ENCODE results near the gene SLC39A11.
"Not testable (repeated sequence)": the region's sequence is repeated elsewhere in the genome, so short reads cannot be mapped to it uniquely, and the experiment has no call there.

SLC39A11 gene

DNA sequence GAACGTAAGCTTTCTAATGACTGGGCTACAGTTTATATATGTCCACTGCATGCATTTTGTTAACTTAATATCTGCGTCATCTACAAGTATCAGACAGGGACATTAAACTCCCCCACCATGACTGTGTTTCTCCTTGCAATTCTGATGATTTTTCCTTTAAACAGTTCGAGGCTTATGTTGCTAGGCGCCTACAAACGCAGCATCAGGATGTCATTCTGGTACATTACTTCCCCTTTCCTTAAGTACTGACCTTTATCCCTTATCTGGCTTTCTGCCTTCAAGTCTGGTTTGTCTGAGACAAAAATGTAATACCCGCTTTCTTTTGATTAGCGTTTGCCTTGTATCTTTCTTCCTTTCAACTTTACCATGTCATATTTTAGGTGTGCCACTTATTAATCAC is 362.4 kb downstream of the SLC39A11 start:
- no peak for DNase-seq

DNA sequence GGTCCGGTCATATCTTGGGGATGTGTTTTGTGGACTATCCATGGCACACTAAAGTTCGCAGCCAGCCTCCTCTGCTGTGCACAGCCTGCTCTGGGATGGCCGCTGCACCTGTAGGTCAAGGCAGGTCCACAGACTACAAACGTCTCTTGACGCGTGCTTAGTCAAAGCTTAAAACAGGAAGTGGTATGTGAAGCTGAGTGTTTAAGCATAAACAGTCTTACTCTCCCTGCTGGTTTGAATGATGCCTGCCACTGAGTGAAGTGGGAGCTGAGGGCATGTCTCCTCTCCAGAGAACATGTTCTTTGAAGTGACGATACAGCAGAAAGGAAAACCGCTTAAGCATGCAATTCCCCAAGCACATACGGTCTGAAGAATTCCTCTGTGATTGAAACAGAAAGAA is 365.6 kb downstream of the SLC39A11 start:
- no peak for DNase-seq

DNA sequence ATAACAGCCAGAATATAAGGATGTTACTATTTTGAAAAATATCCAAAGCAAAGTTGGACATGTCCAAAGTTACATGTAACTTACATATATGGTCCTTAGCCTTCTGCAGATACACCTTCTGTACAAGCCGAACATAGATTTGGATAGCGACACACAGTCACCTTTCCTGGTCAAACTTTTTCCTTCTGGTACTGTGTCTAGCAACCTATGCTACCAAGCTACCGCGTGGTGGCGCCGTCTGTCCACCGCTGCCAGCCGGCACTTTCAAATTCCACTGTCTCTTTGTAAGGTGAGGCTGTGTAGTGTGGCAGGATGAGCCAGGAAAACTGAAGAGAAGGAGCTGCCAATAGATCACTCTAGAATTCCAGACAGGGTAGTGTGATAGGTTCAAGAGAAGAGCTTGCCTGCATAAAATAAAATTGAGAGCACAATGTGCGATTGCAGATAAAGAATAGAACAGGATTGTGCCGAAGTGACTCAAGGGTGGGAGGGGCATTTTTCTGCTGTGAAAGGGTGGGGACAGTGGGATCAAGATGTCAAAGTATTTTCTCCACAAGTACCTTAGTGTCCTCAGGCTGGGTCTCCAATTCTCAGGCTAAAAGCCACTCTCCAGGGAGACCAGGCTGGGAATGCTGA is 366.9 kb downstream of the SLC39A11 start:
- peak; percentile 27 for DNase-seq

DNA sequence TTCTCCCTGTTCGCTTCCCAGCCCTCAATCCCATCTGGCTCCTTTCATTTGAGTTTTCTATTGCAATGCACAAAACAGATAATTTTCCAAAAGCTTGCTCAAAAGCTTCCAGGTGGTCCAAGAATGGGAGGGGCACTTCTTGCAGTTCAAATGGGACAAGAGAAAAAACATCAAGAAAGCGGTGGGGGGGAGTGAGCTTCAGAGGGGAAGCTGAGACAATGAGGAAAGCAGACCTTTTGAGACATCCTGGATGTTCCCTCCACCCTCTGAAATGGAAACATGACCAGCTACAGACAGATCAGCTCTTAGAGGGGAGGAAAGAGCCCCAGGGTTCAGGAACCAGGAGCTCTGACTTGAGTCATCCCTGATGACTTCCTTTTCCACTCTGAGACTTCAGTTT is 368.2 kb downstream of the SLC39A11 start:
- no peak for DNase-seq

DNA sequence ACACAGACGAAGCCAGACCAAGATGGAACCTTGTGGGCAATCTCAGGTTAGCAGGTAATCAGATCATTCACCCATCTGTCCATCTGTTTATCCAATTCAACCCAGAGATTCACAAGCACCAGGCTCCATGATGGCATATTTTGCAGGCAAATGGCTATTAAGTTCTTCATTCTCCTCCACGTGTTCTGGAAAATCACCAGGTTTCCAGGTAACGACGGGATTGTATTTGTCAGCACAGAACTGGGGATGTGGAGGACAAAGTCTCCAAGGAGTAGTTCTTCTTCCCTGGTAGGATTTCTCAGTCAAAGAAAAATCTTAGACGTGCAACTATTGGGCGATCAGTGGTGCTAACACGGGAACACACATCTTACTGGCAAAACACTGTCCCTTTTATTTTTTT is 368.8 kb downstream of the SLC39A11 start:
- no peak for DNase-seq

DNA sequence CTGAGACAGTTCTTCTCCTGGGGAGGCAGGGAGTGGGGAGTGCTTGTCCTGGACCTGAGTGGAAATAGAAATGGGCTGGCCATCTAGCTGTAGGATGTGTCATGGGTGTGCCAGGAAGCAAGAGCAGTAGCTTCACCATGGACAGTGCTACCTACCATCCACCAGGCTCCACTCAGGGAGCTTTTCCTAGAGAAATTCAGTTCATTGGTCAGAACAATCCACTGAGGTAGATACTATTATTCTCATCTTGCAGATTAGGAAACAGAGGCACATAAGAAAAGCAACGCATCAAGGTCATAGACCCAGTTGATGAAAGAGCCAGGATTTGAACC is 372.0 kb downstream of the SLC39A11 start:
- DNase-seq, result no peak

DNA sequence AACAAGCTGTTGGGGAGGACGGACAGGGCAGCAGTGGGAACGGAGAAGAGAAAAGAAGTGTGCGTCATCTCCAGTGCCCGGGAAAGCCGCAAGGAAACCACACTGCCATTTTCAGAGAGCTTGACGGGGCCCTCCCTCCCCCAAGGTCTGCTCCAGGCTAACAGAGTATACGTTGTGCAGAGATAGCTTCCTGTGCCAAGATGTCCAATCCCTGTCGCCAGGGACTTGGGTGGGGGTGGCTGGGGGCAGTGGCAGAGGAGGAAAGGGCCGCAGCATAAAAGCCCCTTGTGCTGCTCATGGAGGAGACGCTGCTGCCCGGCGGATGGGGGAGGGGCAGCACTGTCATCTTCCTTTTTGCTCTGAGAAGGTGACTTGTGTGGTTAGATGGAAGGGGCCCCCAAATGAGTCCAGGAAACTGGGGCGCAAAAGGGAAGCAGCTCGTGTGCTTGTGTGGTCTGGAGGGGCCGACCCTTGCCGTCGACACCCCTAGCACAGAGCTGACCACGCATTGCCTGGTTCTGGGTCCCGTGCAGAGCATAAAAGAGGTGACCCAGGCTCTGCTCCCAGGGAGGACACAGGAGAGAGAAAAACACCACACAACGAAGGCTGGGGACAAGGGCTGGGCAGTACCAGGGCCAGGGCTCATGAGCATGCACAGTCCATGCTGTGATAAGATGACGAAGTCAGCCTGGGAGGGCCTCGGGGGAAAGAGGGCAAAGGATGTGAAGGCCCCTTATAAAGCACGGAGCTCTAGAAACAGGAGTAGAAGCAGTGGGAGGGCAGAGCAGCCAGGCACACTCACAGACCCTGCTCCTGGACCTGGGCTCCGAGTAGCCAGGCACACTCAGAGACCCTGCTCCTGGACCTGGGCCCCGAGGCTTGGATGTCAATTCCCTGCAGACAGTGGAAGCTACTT is 372.7 kb downstream of the SLC39A11 start:
- DNase-seq, result no peak

DNA sequence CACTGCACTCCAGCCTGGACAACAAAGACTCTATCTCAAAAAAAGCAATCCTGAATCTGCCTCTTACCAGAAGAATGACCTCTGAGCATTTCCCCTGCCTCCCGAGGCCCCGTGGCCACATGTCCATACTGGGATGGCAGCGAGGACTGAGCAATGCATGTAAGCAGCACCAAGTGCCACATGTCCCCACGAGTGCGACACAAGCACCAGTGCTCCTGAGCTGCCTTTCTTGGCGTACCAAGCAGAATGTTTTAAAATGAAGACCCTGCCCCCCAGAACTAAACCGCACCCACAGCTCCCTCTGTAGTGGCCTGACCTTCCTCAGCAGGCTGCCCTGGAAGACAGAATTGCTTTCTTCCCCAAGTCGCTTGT is 373.3 kb downstream of the SLC39A11 start:
- no peak for DNase-seq

DNA sequence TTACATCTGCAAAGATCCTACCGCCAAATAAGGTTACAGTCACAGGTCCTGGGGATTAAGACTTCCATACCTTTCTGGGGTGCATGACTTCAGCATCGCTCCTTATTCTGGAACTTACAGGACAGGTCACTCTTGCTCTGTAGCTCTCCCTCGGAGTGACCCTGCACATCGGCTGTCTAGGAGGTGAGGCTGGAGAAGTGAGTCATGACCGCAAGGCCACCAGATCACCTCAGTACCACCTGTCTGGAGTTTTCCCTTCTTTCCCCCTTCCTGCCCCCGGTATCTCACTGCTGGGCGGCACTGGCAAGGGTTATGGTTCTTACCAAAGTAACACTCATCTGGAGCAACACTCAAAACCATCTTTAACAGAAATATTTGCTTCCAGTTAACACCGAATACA is 374.8 kb downstream of the SLC39A11 start:
- DNase-seq, result no peak

DNA sequence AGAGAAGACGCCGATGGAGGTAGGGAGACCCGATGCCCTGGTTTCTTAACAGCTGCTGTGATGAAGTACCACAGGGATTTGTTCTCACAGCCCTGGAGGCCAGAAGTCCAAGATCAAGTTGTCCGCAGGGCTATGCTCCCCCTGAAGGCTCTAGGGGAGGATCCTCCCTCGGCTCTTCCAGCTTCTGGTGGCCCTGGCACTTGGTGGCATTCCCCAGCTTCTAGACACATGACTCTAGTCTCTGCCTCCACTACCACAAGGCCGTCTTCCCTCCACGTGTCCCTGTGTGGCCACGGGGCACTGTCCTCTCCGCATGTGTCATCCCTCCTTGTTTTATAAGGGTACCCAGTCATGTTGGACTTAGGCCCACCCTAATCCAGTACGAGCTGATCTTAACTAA is 375.2 kb downstream of the SLC39A11 start:
- DNase-seq, result no peak

DNA sequence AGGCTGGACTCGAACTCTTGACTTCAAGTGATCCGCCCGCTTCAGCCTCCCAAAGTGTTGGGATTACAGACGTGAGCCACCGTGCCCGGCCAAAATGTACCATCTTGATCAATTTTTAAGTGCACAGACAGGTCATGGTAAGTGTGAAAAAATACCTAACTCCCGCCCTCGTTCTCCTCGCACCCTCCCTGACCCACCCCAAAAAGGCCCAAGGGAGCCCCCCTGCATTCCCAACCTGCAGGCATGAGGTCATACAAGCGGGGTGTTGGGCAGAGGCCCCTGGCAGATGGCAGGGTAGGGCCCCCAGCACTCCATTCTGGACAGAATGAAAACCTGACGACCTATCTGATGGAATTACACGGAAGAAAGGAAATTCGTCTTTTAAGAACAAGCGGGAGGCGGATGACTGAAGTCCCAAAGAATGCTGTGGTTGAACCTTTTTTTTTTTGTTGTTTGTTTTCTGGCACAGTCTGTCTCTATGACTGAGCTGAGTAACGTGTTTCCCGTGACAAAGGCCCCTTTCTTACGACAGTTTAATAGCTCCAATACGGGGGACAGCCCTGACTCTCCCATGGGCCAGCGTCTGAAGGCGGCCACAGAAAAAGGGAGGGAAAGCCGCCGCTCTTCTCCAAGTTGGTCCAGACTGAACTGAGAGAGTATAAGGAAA is 376.4 kb downstream of the SLC39A11 start:
- no peak for DNase-seq

DNA sequence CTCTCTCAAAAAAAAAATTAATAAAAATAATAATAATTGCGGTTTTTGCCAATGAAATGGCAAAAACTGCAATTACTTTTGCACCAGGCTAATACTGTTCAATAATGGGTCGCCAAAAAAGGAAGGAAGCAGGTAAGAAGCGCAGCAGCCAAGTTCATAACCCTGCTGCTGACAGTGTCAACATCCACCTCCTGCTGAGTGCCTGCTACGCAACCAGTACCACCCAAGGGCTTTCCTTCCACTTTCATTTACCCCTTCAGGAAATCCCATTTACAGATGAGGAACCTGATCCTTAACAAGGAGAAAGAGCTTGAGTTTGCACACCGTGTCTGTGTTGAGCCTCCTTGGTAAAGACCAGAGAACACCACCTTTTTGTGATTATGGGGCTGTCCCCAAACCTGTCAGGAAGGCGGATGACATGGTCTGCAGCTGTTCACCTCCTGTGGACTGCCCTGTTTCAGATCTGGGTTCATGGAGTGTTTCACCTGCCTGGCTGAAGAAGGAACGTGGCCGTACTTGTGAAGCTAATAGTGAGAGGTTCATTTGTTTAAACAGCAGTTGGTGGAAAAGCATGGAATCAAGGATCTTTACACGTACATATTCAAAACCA is 378.0 kb downstream of the SLC39A11 start:
- no peak for DNase-seq

DNA sequence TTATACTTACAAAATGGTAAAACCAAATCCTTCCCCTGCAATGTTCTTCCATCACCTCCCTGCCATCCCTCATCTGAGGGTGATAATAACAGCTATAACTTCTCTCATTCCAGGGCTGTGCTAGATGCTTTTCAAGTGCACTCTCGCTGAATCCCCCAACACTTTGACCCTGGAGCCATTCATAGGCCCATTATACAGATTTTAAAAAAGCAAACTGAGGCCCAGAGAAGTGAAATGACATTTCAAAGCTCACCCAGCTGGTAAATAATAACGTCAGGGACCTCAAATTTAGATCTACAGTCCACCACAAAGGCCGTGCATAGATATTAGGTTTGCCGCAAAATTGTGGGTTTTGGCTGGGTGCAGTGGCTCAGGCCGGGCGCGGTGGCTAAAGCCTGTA is 378.8 kb downstream of the SLC39A11 start:
- no peak for DNase-seq

DNA sequence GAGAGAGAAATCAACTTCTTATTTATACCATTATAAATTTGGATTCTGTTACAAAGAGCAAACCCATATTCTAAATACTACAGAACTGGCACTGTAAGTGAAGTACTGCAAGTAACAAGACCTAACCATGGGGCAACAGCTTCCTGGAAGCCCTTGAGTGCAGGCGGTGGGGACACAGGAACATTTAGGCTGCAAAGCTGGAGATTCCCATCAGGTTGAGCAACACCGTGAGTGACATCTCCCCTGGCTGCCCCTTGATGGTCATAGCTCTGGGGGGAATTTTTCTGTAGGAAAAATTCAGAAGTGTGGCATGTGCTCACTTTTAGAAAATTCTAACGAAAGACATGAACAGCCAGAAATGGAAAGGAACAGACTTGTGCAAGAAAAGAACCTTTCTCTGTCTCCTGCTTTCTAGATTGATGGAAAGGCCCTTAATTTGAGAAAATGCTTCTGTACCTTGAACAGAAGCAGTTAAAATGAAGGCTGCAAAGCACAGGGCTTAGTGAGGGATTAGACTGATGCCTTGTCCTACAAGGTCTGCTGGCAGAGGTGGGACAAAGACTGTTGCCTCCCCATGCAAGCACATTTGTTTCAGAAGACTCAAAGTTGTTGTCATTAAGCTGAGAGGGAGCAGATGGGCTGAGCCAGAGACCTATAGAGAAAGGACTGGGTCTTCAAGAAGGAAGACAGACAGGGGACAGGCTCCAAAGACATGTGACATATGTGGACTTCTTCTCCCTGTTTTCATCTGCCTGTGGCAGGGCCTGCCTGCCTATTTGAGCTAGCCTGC is 380.8 kb downstream of the SLC39A11 start:
- DNase-seq, result no peak

DNA sequence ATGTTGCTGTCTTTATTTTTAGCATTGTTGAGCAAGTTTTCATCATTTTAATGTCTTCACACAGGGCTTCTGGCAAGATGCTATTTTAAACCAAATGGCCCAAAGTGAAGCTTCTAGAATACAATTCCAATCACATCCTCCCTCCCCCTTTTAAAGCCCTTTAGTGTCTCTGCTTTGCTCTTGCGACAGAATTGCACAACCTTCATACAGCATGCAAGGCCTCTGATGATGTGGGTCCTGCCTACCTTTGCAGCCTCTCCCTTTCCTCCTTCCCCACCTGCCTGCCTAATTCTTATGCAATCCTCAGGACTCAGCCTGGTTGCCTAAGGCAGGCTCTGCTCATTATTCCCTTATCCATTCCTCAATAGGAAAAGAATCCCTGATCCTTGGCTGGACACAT is 381.7 kb downstream of the SLC39A11 start:
- no peak for DNase-seq

DNA sequence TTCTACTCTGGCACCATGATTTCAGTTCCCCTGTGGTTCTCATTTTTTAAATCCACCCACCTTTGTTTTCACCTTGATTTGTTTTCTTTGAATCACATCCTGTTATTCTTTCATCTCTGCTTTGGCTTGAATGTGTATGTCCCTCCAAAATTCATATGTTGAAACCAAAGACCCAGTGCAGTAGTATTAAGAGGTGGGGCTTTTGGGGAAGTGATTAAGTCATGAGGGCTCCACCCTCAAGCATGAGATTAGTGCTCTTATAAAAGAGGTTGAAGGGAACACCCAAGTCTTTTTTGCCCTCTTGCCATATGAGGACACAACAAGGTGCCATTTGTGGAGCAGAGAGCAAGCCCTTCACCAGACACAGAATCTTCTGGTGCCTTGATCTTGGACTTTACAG is 382.3 kb downstream of the SLC39A11 start:
- no peak for DNase-seq

DNA sequence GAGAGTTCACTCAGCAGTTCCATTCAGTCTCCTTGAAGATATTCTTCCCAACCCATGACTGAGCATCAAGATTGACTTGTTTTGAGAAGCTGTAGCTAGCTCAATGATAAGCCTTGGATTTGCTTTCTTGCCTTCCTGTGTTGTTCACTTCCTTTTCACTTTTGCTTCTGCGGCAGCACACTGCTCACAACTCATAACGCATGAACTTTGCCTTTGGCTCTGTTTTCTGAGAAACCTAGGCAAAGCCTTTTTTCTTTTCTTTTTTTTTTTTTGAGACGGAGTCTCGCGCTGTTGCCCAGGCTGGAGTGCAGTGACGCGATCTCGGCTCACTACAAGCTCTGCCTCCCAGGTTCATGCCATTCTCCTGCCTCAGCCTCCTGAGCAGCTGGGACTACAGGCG is 383.8 kb downstream of the SLC39A11 start:
- not testable (repeated sequence) for DNase-seq

DNA sequence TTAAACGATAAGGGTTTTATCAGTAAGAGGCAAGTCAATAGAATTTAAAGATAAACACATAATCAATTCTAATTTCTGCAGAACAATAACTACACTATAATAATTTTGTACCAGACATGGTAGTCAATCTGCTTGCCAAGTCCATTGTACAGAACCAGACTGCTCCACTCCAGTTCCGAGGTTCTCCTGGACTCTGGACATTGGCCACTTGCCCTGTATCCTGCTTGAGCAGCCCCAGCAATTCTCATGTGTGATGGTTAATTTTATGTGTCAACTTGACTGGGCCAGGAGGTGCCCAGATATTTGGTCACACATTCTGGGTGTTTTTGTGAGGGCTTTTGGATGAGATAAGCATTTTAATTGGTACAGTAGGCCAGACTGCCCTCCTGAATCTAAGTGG is 384.6 kb downstream of the SLC39A11 start:
- DNase-seq, result no peak

DNA sequence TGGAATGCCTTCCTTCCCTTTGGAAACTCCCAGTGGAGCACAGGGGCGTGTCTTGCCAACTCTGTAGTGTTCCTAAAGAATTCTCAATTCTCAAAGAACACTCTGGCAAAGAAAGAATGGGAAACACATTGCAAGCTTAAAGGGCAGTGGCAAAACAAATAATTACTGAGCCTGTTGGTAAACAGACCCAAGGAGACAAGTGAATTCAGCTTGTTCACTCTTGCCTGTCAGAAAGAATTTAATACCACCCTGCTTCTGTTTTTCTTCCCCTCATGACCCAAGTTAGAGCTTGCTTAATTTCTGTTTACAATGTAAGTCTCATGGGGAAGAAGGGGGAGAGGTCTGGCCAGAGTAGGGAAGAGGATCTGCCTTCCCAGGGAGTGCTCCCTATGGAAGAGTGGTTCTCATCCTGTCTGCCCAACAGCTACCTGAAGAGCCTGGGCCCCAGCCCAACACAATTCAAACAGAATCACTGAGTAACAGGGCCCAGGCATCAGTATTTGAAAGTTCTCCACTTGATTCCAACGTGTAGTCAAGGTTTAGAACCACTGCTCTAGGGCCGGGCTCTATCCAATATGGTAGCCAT is 386.0 kb downstream of the SLC39A11 start:
- no peak for DNase-seq

DNA sequence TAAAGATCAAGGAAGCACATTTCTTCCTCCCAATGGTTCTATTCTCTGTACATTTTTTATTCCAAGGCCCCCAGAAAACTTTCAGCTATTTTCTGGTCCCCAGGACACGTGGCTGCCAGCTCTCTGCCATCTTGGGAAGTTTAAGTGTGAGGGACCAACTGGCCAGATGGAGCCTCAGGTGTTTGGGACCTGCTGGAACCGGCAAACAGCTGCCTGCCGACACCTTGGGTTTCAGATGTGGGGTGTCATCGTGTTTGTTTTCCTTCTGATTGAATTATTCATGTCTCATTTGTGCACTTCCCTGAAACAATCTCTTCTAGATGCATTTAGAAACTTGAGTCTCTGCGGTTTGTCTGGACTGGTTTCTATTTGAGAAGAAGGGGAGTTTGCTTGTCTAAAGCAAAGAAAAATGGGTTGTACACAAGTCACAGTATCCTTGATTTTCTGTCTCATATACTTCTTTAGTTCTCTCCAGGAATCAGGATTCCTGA is 386.5 kb downstream of the SLC39A11 start:
- DNase-seq, result no peak

DNA sequence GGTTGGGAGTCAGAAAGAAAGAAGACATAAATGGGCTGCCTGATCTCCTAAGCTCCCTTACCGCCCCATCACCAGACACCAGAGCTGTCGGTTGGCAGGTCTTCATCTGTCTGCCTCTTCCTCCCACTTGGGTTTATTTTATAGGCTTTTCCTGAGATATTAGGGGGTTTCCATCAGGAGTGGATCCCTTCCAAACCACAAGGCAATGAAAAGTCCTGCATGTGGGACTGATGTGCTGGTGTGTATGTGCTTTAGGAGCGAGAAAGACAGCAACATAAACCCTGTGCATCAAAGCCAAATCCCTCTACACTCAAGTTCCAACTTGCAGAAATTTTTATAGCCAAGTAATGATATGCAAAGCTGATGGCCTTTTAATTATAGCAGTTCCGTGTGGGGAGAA is 389.5 kb downstream of the SLC39A11 start:
- no peak for DNase-seq

DNA sequence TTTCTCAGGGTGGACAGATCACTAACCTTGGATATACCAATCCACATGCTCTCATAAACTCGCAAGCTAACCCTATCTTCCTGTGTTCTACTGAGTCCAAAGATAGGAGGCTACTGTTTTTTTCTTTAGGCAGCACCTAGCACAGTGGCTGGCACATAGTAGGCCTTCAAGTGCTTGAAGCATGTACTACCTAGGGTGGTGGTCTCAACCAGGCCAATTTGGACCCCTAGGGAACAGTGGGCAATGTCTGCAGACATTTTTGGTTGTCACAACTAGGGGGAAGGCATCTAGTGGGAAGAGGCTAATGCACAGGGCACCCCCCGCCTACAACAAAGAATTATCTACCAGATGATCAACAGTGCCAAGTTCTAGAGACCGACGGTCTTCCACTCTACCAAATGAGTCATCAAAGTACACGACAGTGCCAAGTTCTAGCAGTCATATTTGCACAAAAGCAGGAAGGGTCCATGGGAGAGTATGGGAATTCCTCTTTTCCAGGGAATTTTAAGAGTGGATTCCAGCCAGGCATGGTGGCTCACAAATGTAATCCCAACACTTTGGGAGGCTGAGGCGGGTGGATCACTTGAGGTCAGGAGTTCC is 390.3 kb downstream of the SLC39A11 start:
- DNase-seq, result no peak
